ENCODE results near the gene SLC15A2. TPM values are rescaled to one million over a fixed set of nuclear protein-coding genes. Genes with fewer than 3 reads are reported as not detected.

SLC15A2 gene
- total and polyA plus RNA-seq, 2 experiments from 2014 or later: not detected

- H3K9me2 ChIP-seq (ENCODE audit: insufficient read depth): no peaks in the 10 kb centered on the region
- no peaks in the 10 kb centered on the region for H4K20me1 ChIP-seq (ENCODE audit: insufficient read depth)
- H3K79me2 ChIP-seq (ENCODE audit: insufficient read depth): no peaks in the 10 kb centered on the region
- TF ChIP-seq EZH2 (IDR thresholded peaks at IDR 0.05; ENCODE audit: insufficient read depth, poor library complexity, severe bottlenecking) (no peak), EZH2phosphoT487 (IDR thresholded peaks at IDR 0.05; ENCODE audit: insufficient read depth, low read depth) (no peak)
- no peaks in the 10 kb centered on the region for H3K4me1 ChIP-seq (ENCODE audit: insufficient read depth)
- H3K4me2 ChIP-seq (ENCODE audit: unreplicated experiment): no peak overlapping the region
- H3K27ac ChIP-seq: no peak overlapping the region
- no peaks in the 10 kb centered on the region for H3K36me3 ChIP-seq (ENCODE audit: low read depth)
- H3K9ac ChIP-seq: no peak overlapping the region
- WGBS, 2 experiments (ENCODE audit: low coverage in 1 of 2, low lambda C conversion rate in 2 of 2, missing lambda C conversion rate in 2 of 2): 0 to 7% methylated on average over 1 of the region's 1 CpG
- H3K27me3 ChIP-seq (replicated peaks; ENCODE audit: insufficient read depth): no peaks in the 10 kb centered on the region
- in situ Hi-C loops (cut with MboI): no loop called here
- H3K4me3 ChIP-seq: no peak overlapping the region
- H3K9me3 ChIP-seq (ENCODE audit: low read depth): no peaks in the 10 kb centered on the region
- H3F3A ChIP-seq (ENCODE audit: insufficient read depth): no peaks in the 10 kb centered on the region
- no peak overlapping the region for H2AFZ ChIP-seq
- DNase-seq: no peak
Measured at GRCh38 chr3:121951291-121951919, 57.2 kb downstream of the SLC15A2 start.

DNA sequence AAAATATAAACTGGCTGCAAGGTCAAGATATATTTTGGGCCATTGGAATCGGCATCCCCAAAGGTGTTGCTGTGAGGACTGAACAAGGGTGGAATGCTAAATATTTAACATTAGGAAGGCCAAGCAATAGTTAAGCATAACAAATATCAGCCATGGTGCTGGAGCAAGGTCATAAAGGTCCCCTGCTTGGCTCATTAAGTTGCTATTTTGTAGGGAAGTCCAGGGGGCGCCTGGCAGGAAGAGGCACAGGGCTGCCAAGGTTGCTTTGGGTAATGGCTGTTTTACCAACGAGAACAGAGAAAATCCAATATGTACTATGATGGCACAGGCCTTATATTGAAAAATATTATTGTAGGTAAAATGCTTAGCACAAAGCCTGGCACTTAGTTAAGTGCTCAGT, 62.2 kb downstream of the SLC15A2 start:
- H3K4me3 ChIP-seq: no peak overlapping the region
- H3K9me2 ChIP-seq (ENCODE audit: insufficient read depth): no peaks in the 10 kb centered on the region
- H4K20me1 ChIP-seq (ENCODE audit: insufficient read depth): no peaks in the 10 kb centered on the region
- no peaks in the 10 kb centered on the region for H3K27me3 ChIP-seq (replicated peaks; ENCODE audit: insufficient read depth)
- H3K36me3 ChIP-seq (ENCODE audit: low read depth): no peaks in the 10 kb centered on the region
- no peak overlapping the region for H3K9ac ChIP-seq
- WGBS, 2 experiments (ENCODE audit: low coverage in 1 of 2, low lambda C conversion rate in 2 of 2, missing lambda C conversion rate in 2 of 2): 39 to 48% methylated on average over 3 of the region's 3 CpGs
- in situ Hi-C loops (cut with MboI): no loop called here
- H3K9me3 ChIP-seq (ENCODE audit: low read depth): no peaks in the 10 kb centered on the region
- no peaks in the 10 kb centered on the region for H3K79me2 ChIP-seq (ENCODE audit: insufficient read depth)
- no peak overlapping the region for H3K4me2 ChIP-seq (ENCODE audit: unreplicated experiment)
- H3F3A ChIP-seq (ENCODE audit: insufficient read depth): no peaks in the 10 kb centered on the region
- no peaks in the 10 kb centered on the region for H3K4me1 ChIP-seq (ENCODE audit: insufficient read depth)
- H2AFZ ChIP-seq: no peak overlapping the region
- no peak for DNase-seq
- no peak for TF ChIP-seq EZH2phosphoT487 (IDR thresholded peaks at IDR 0.05; ENCODE audit: insufficient read depth, low read depth)
- TF ChIP-seq EZH2 (IDR thresholded peaks at IDR 0.05; ENCODE audit: insufficient read depth, poor library complexity, severe bottlenecking): no peak
- H3K27ac ChIP-seq: no peak overlapping the region

DNA sequence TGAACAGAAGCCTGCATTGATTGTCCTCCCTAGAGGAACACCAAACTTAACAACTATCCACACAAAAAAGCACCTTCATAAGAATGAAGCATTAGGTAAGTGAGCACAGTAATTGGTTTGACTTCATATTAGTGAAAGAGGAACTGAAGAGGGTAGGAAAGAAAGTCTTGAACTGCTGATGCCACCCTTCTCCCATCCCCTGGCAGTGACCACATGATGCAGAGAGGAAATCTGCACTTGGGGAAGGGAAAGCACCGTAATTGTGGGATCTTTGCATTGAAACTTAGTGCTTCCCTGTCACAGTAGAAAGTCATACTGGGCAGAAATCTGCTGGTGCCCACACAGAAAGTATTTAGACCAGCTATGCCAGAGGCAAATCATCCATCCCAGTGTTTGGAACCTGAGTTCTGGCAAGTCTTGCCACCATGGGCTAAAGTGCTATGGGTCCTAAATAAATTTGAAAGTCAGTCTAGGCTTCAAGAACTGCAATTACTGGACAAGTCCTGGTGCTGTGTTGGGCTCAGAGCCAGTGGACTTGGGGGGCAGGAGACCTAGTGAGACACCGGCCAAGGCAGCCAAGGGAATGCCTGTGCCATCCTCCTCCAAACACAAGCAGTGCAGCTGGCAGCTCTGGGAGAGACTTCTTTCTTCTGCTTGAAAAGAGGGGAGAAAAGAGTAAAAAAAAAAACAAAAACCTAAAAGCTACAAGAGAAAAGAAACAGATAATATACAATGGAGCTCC, 63.6 kb downstream of the SLC15A2 start:
- Histone ChIP-seq H3K4me3 (no peak overlapping the region), H3F3A (ENCODE audit: insufficient read depth) (no peaks in the 10 kb centered on the region), H4K20me1 (ENCODE audit: insufficient read depth) (no peaks in the 10 kb centered on the region), H3K27me3 (replicated peaks; ENCODE audit: insufficient read depth) (no peaks in the 10 kb centered on the region), H3K9me3 (ENCODE audit: low read depth) (no peaks in the 10 kb centered on the region), H2AFZ (no peak overlapping the region), H3K9ac (no peak overlapping the region), H3K36me3 (ENCODE audit: low read depth) (no peaks in the 10 kb centered on the region), H3K27ac (no peak overlapping the region), H3K4me1 (ENCODE audit: insufficient read depth) (no peaks in the 10 kb centered on the region), H3K4me2 (ENCODE audit: unreplicated experiment) (no peak overlapping the region), H3K9me2 (ENCODE audit: insufficient read depth) (no peaks in the 10 kb centered on the region), H3K79me2 (ENCODE audit: insufficient read depth) (no peaks in the 10 kb centered on the region)
- 42% methylated on average over 2 of the region's 2 CpGs for WGBS, 2 experiments (ENCODE audit: low coverage in 1 of 2, low lambda C conversion rate in 2 of 2, missing lambda C conversion rate in 2 of 2)
- in situ Hi-C loops (cut with MboI): no loop called here
- no peak for DNase-seq
- TF ChIP-seq EZH2phosphoT487 (IDR thresholded peaks at IDR 0.05; ENCODE audit: insufficient read depth, low read depth): no peak
- no peak for TF ChIP-seq EZH2 (IDR thresholded peaks at IDR 0.05; ENCODE audit: insufficient read depth, poor library complexity, severe bottlenecking)

- DNase-seq: no peak
- H3K27me3 ChIP-seq (replicated peaks; ENCODE audit: insufficient read depth): no peaks in the 10 kb centered on the region
- 37 to 49% methylated on average over 3 of the region's 3 CpGs for WGBS, 2 experiments (ENCODE audit: low coverage in 1 of 2, low lambda C conversion rate in 2 of 2, missing lambda C conversion rate in 2 of 2)
Measured at GRCh38 chr3:121958801-121959200, 64.6 kb downstream of the SLC15A2 start.

More at GRCh38 chr3:121958801-121959200, 64.6 kb downstream of the SLC15A2 start:
- no peaks in the 10 kb centered on the region for H3K9me2 ChIP-seq (ENCODE audit: insufficient read depth)
- H3K9ac ChIP-seq: no peak overlapping the region
- no peaks in the 10 kb centered on the region for H3F3A ChIP-seq (ENCODE audit: insufficient read depth)
- no peaks in the 10 kb centered on the region for H3K9me3 ChIP-seq (ENCODE audit: low read depth)
- H3K27ac ChIP-seq: no peak overlapping the region
- TF ChIP-seq EZH2phosphoT487 (IDR thresholded peaks at IDR 0.05; ENCODE audit: insufficient read depth, low read depth) (no peak), EZH2 (IDR thresholded peaks at IDR 0.05; ENCODE audit: insufficient read depth, poor library complexity, severe bottlenecking) (no peak)
- no peak overlapping the region for H2AFZ ChIP-seq
- no peak overlapping the region for H3K4me3 ChIP-seq
- in situ Hi-C loops (cut with MboI): no loop called here
- H3K4me1 ChIP-seq (ENCODE audit: insufficient read depth): no peaks in the 10 kb centered on the region
- H4K20me1 ChIP-seq (ENCODE audit: insufficient read depth): no peaks in the 10 kb centered on the region
- no peaks in the 10 kb centered on the region for H3K36me3 ChIP-seq (ENCODE audit: low read depth)
- H3K79me2 ChIP-seq (ENCODE audit: insufficient read depth): no peaks in the 10 kb centered on the region
- H3K4me2 ChIP-seq (ENCODE audit: unreplicated experiment): no peak overlapping the region

All from GM23248 (cell line).